Heart left ventricle (tissue), 16 donors: ENCODE measurements around the gene OGFR. TPM values are rescaled to one million over a fixed set of nuclear protein-coding genes. Genes with fewer than 3 reads are reported as not detected.

ENCODE experiments used
- ATAC-seq, 4 donors: fragments of 200-7000 bp; cut with Tn5 transposase; one replicate each; pipeline ENCODE4 v1.9.1; 2020 to 2022; ENCODE audit warnings: moderate library complexity in 4 of 4, mild to moderate bottlenecking in 3 of 4, moderate number of reproducible peaks in 1 of 4
- DNase-seq, 5 donors: peaks; one replicate each; pipeline ENCODE4 v3.0.0-alpha.2; 2020
- H3K27ac ChIP-seq, 12 donors: fragments of 200-600 bp; sonication (generic) in 4 of 12; one replicate each; pipeline versions ENCODE4 v1.5.0 to v1.8.0; 2016 to 2022; ENCODE audit warnings: mild to moderate bottlenecking in 2 of 12
- H3K27me3 ChIP-seq, 9 donors: fragments of 200-600 bp; sonication (generic) in 2 of 9; one replicate each; pipeline versions ENCODE4 v1.5.1 to v1.8.0; 2016 to 2022; ENCODE audit warnings: mild to moderate bottlenecking in 3 of 9
- H3K36me3 ChIP-seq, 9 donors: fragments of 200-600 bp; sonication (generic) in 2 of 9; one replicate each; pipeline versions ENCODE4 v1.5.0 to v1.8.0; 2018 to 2022; ENCODE audit warnings: mild to moderate bottlenecking in 2 of 9
- H3K4me1 ChIP-seq, 12 donors: fragments of 200-600 bp; sonication (generic) in 4 of 12; one replicate each; pipeline versions ENCODE4 v1.5.0 to v1.8.0; 2016 to 2022; ENCODE audit warnings: mild to moderate bottlenecking in 3 of 12
- H3K4me3 ChIP-seq, 12 donors: fragments of 200-600 bp; sonication (generic) in 4 of 12; one replicate each; pipeline versions ENCODE4 v1.5.0 to v1.8.0; 2017 to 2022; ENCODE audit warnings: mild to moderate bottlenecking in 9 of 12, moderate library complexity in 4 of 12
- H3K9me3 ChIP-seq, 12 donors: fragments of 200-600 bp; sonication (generic) in 4 of 12; one replicate each; pipeline versions ENCODE4 v1.5.0 to v1.8.0; 2016 to 2022; ENCODE audit warnings: mild to moderate bottlenecking in 1 of 12
- CTCF ChIP-seq, 12 donors: fragments of 200-600 bp; sonication (generic) in 4 of 12; IDR thresholded peaks; one replicate each; pipeline versions ENCODE4 v1.5.0 to v1.8.0; 2018 to 2022; ENCODE audit warnings: antibody characterized with exemption in 12 of 12, mild to moderate bottlenecking in 5 of 12
- POLR2A ChIP-seq, 2 donors: fragments of 450-650 bp; IDR thresholded peaks; one replicate each; pipeline ENCODE4 v1.6.1; 2017; ENCODE audit warnings: antibody characterized with exemption in 2 of 2, mild to moderate bottlenecking in 2 of 2, moderate library complexity in 2 of 2
- WGBS, 4 donors: extraction: QIAGEN DNeasy Blood & Tissue Kit in 2 of 4; methylation state at CpG; one replicate each; pipeline versions ENCODE4 v1.1.5 to v1.1.7; 2013 to 2018; 5-methylcytosine and 5-hydroxymethylcytosine counted together
- intact Hi-C, 10 donors: fragments of 100-400 bp; cut with DNase I; formaldehyde crosslinking; loops; one replicate each; pipeline versions ENCODE4 v1.11.1 to v1.14.2; 2022
- polyA plus RNA-seq, 2 donors: library from polyadenylated mRNA; stranded (reverse); fragments of 200-250 nt; gene quantifications; one replicate each; pipeline ENCODE4 v1.2.3, GENCODE V29; 2013
- total RNA-seq, 9 donors: library from RNA; depleted of rRNA in 2 of 9; stranded (reverse); fragments of >200 nt in 2 of 9; fragmentation: NEBNext Ultra II Directional in 3 of 9; extraction: Animal tissue kit (Norgen Biotek cat#: 25700) in 3 of 9; gene quantifications; one replicate each; pipeline versions ENCODE4 v1.1.0 to v1.2.4, GENCODE V29; 2016 to 2023
- donor health status: ischemic (EF 13 %, LVEDD 7.1; RV severe dilation, severe dysfunction).
- donor health status: healthy with polysubstance abuse.
- donor health status: DM: no; HTN: yes; CAD: no.
- donor health status: DM: no; HTN: no; CAD: no.
- donor health status: ischemic (EF 25% LVEDD 6.9; RV normal size, moderate dysfunction).
- donor health status: ischemic (EF 25% LVEDD 5.7; RV mildly dilated, moderate dysfunction).
- donor health status: healthy.
- donor health status: DM: yes; HTN: yes; CAD: no.
- donor health status: ischemic (EF 35%, LVEDD 5.7; RV mildly dilated, moderate dysfunction).
- donor health status: nonischemic (EF 11% LVEDD 7.7; RV severe dilation, severe dysfunction).
- donor health status: DM: yes; HTN: yes; CAD: no.
- donor health status: PGD.
- donor health status: ischemic (EF 29% LVEDD 5.4; RV normal size, mild dysfunction).
- donor health status: nonischemic (EF 23%, LVEDD 6.1; RV moderate dilation, normal function).

The OGFR gene
- total and polyA plus RNA-seq, 11 donors, result 14.9 to 46.9 (median 21.2) TPM

- Histone ChIP-seq H3K36me3 (peaks cover 4 to 52% (median 47%) of the 10 kb centered on the region in 9 donors), H3K4me1 (peaks cover 0 to 36% (median 25%) of the 10 kb centered on the region in 12 donors), H3K27ac (no peak overlapping the region), H3K4me3 (no peak overlapping the region), H3K27me3 (peaks cover 8 to 41% (median 31%) of the 10 kb centered on the region in 9 donors), H3K9me3 (no peaks in the 10 kb centered on the region)
- 81 to 89% (median 86%) methylated on average over 8 to 13 of the region's 13 CpGs for WGBS, 4 donors
- intact Hi-C loops, result no loop called here
- DNase-seq (no peak), ATAC-seq (no peak)
- TF ChIP-seq POLR2A (IDR thresholded peaks at IDR 0.05) (no peak), CTCF (IDR thresholded peaks at IDR 0.05) (no peak)
Measured at GRCh38 chr20:62813588-62813987, 9.0 kb downstream of the OGFR start.

GRCh38 chr20:62814060-62814708, 9.5 kb downstream of the OGFR start:
- Histone ChIP-seq H3K27me3 (peaks cover 8 to 44% (median 31%) of the 10 kb centered on the region in 9 donors), H3K36me3 (peaks cover 4 to 46% (median 42%) of the 10 kb centered on the region in 9 donors), H3K4me3 (no peak overlapping the region), H3K4me1 (peaks cover 0 to 42% (median 31%) of the 10 kb centered on the region in 12 donors), H3K9me3 (no peaks in the 10 kb centered on the region), H3K27ac (no peak overlapping the region)
- intact Hi-C loops, result no loop called here
- no peak for DNase-seq
- TF ChIP-seq CTCF (IDR thresholded peaks at IDR 0.05) (no peak), POLR2A (IDR thresholded peaks at IDR 0.05) (no peak)
- no peak for ATAC-seq
- 59 to 95% (median 81%) methylated on average over 8 to 13 of the region's 13 CpGs for WGBS, 4 donors

- H3K9me3 ChIP-seq, result no peaks in the 10 kb centered on the region
- intact Hi-C loops, result no loop called here
- no peak overlapping the region for H3K4me3 ChIP-seq
- H3K27ac ChIP-seq, result no peak overlapping the region
- ATAC-seq (no peak), DNase-seq (no peak)
- TF ChIP-seq POLR2A (IDR thresholded peaks at IDR 0.05) (no peak), CTCF (IDR thresholded peaks at IDR 0.05) (no peak)
- peaks cover 4 to 41% (median 37%) of the 10 kb centered on the region in 9 donors for H3K36me3 ChIP-seq
- 64 to 79% (median 67%) methylated on average over 9 to 12 of the region's 12 CpGs for WGBS, 4 donors
- peaks cover 8 to 44% (median 31%) of the 10 kb centered on the region in 9 donors for H3K27me3 ChIP-seq
- peaks cover 0 to 47% (median 36%) of the 10 kb centered on the region in 12 donors for H3K4me1 ChIP-seq
Measured at GRCh38 chr20:62814709-62815065, 10.1 kb downstream of the OGFR start.

- peaks cover 4 to 35% (median 30%) of the 10 kb centered on the region in 9 donors for H3K36me3 ChIP-seq
- DNase-seq (no peak), ATAC-seq (peak in 1 of 4 donors; percentile 14)
- peaks cover 8 to 44% (median 31%) of the 10 kb centered on the region in 9 donors for H3K27me3 ChIP-seq
- H3K4me1 ChIP-seq, result peaks cover 0 to 54% (median 40%) of the 10 kb centered on the region in 12 donors
- no peak overlapping the region for H3K4me3 ChIP-seq
- TF ChIP-seq CTCF (IDR thresholded peaks at IDR 0.05), result no peak
- no peak for TF ChIP-seq POLR2A (IDR thresholded peaks at IDR 0.05)
- intact Hi-C loops, result no loop called here
- WGBS, 4 donors, result 30 to 41% (median 37%) methylated on average over 16 to 24 of the region's 24 CpGs
- H3K9me3 ChIP-seq, result no peaks in the 10 kb centered on the region
- no peak overlapping the region for H3K27ac ChIP-seq
Measured at GRCh38 chr20:62815066-62815991, 10.7 kb downstream of the OGFR start.
